Cardiac septum (tissue), 1 donor: ENCODE data around the gene KCNT2. TPM values are rescaled to one million over a fixed set of nuclear protein-coding genes. Genes with fewer than 3 reads are reported as not detected.

Experiments used
- DNase-seq: peaks from one replicate; pipeline ENCODE4 v3.0.0-alpha.2; 2020; ENCODE audit warnings: low spot score
- intact Hi-C: fragments of 100-400 bp; cut with DNase I; formaldehyde crosslinking; loops from one replicate; pipeline ENCODE4 v1.14.0; 2022
- total RNA-seq: library from RNA; stranded (reverse); fragmentation: NEBNext Ultra II Directional; extraction: Animal tissue kit (Norgen Biotek cat#: 25700); gene quantifications from one replicate; pipeline ENCODE4 v1.2.1, GENCODE V29; 2021
- donor health status: DM: no; HTN: no; CAD: no.

The KCNT2 gene
- total RNA-seq, 1 donor from 2014 or later = 2.1 TPM

DNA sequence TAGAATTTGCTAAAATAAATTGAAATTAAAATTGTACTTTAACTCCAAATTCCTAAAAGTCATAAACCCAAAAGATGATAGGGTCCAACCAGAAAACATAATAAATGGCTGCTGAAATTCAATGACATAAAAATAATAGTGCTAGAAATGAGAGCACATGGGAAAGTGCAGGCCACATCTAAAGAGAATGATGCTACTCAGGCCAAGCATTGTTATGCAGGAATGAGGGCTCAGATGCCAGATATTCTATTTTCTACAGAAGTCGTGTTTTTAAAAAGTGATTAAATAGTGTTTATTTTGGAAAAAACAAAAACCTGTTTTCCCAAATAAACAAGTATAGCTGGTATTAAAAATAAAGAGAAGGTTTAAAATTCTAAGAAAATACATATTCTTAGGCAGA, 234.4 kb downstream of the KCNT2 start:
- DNase-seq = no peak
- intact Hi-C loops = no loop called here

GRCh38 chr1:196372896-196373536, 235.2 kb downstream of the KCNT2 start:
- DNase-seq = no peak
- intact Hi-C loops = no loop called here

DNA sequence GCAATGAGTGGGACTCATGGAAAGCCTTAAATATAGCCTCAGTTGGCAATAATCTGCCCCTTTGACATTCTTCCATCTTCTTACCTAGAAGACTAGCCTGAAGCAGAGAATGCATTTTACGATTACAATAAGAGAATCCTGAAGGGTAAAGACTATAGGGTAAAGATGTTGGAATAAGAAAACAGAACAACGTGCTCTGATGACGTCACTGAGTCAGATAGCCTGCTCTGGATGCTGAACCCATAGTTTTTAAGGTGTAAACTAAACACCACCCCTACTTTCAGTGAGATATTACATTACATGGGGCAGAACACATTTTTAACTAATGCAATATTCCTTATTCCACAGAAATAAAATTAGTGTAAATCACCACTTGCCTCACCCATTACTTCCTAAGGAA, 240.4 kb downstream of the KCNT2 start:
- no peak for DNase-seq
- intact Hi-C loops = no loop called here

- no peak for DNase-seq
- intact Hi-C loops = no loop called here
These were observed 241.3 kb downstream of the KCNT2 start for GRCh38 chr1:196366817-196367495.

DNA sequence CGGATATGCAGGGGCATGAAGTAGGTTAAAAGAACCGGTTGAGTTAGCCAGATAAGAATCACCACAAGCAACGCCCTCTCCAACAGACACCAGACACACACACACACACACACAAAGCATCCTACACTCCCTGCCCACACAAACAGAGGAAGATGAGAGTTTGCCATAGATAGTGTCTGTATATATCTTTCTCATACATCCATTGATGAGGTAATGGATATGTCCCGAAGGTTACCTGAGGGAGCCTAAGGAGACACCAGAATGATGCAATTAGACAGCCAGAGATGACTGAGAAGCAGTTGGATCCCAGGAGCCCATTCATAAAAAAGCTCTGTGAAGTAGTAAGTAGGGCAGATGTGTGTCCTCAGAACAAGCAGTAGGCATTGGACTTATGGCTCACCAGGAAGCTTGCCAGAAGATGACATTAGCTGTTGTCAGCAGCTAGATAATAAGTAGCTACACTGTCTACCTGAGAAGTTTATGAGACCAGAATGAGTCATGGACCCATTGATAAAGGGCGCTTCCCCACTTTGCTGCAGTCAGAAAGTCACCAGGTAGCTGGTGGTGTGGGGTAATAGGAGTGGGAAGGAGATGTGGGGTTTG, 247.0 kb downstream of the KCNT2 start:
- DNase-seq = no peak
- intact Hi-C loops = no loop called here

GRCh38 chr1:196357913-196358312, 250.3 kb downstream of the KCNT2 start:
- DNase-seq = no peak
- intact Hi-C loops = loop anchor here (10.0 kb wide), 1 partner anchor 307 kb away; no protein-coding TSS in a partner anchor

DNA sequence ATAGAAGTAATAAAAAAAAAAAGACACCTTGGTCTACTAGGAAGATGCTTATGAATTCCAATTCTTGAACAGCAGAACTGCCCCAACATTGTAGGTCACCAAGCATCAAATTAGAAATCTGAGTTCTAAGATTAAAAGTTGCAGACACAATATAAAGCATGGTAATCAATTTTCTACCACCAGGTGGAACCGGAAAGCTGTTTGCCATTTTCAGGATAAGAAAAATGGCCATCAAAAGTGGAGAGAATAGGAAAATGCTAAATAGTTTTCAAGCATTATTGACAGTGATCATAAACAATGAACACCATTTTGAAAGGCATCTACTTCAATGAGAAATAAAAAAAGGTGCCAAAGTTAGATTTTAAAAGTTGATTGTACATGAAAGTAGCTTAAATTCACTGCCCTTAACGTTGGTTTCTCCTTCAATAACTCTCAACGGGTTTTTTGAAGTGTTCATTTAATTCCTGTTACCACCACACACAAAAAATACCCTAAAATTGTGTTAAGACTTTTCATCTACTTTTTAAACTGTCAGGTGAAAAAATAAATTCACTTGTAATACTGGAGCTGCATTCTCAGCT, 252.9 kb downstream of the KCNT2 start:
- intact Hi-C loops = loop anchor here (10.0 kb wide), 1 partner anchor 310 kb away; no protein-coding TSS in a partner anchor
- DNase-seq = no peak

- DNase-seq = no peak
- intact Hi-C loops = no loop called here
These were observed 263.8 kb downstream of the KCNT2 start for GRCh38 chr1:196344453-196344852.

GRCh38 chr1:196324345-196324744, 283.9 kb downstream of the KCNT2 start:
- intact Hi-C loops = no loop called here
- DNase-seq = no peak

- DNase-seq = no peak
- intact Hi-C loops = no loop called here
These were observed 284.4 kb downstream of the KCNT2 start for GRCh38 chr1:196323869-196324268.

DNA sequence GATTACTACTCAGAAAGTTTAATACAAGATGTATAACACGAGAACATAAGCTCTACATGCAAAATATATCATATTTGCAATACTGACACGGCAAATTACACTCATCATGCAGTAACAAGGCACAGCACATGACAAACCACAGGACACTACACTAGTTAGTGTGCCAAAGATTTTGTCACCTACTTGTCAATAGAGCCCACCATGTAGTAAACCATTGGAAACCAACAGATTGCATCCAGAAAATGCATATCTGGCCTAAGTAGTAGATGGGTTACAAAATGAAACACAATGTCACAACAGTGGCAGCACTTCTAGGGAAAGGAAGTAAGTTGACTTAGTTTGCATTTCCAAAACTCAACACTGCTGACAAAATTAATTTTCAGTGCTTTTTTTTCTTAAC, 288.9 kb downstream of the KCNT2 start:
- intact Hi-C loops = loop anchor here (10.0 kb wide), 1 partner anchor 346 kb away; no protein-coding TSS in a partner anchor
- no peak for DNase-seq

DNA sequence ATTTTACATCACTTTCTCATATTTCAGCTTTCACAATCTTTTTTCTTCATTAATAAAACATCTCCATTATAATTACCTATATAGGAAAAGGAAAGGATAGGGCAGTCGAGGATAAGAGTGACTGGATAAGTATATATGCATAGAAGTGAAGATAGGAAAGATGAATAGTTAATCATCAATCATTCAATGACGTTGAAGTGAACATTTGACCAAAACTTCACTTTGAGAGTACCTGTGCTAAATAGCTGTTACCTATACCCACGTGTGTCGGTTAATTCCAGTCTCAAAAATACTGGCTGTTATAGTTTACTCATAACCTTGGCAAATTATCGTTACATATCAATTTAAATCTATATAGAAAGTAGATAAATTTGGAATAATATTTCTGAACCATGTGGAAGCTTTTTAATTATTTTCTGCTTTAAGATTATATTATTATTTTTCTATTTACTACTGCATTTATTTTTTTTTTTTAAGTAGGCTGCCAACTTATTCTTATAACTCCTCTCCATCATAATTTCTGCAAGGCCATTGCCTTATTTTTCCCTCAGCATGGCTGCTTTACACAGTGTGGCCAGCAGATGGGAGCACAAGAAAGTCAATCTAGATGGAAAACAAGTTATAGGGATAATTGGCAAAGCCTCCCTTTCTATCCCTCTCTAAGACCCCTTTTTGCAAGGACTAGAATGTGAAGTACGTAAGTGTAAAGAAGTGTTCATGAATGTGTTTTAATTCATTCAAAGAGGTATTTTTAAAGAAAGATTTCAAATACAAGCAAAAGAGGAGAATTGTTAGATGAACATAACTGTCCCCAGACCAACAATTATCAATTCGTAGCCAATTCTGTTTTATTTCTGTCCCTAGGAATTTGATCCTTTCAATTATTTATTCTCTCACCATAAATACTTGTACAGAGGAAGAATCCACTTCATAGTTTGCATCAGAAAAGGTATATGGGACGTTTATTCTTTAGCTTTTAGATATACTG, 290.4 kb downstream of the KCNT2 start:
- no peak for DNase-seq
- intact Hi-C loops = loop anchor here (10.0 kb wide), 1 partner anchor 347 kb away; no protein-coding TSS in a partner anchor

DNA sequence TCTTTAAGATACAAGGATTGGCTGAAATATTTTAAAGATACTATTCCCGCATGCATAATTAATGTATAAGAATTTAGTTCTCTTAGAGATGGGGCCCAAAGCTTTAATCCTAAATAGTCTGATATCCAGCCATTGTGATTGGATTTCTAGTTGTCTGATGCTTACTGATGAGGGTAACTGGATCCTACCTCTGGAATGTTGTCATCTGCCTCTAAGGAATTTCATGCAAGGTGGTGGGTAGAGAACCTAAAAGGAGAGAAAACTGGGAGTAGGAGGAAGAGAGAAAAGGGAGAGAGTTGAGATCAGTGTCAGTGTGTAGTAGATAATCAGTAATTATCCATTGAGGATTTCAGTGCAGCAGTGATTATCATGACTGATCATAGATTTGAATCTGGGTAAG, 295.5 kb downstream of the KCNT2 start:
- no peak for DNase-seq
- intact Hi-C loops = loop anchor here (5.0 to 10.0 kb wide), 2 partner anchors 165 to 352 kb away; no protein-coding TSS in a partner anchor

- intact Hi-C loops = no loop called here
- no peak for DNase-seq
These were observed 298.9 kb downstream of the KCNT2 start for GRCh38 chr1:196309386-196309785.

DNA sequence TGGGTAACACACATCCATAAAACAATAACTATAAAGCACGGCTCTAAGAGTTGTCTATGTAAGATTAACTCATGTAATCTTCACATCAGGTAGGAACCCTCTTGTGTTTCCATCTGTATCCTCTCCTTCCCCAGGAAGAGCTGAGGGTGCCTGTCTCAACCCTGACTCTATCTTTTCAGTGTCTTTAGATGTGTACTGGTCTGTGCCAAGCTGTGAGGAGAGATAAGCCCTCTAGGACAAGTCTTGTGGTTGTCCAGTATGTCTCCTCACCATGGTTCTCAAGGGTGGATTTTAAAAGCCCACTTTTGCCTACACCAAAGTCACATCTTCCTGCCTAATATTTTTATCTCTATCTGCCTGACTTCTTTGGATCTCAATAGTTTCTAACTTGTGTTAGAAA, 300.1 kb downstream of the KCNT2 start:
- intact Hi-C loops = no loop called here
- DNase-seq = no peak

DNA sequence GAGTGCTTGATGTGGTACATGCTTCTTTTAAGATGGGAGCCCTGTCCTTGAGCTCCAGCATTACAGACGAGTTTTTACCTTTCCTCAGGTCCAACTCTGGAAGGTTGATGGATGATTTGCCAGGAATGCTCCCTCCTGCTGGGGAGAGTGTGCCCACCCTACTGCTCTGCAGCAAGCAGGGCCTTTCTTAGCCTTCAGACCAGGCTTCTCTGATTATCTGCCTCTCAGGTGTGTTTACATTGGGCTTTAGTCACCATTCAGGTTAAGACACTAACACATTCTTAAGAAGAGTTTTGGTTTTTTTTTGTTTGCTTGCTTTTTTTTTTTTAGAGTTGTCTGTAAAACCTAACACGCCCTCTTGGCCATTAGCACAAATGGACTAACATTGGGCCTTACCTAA, 301.8 kb downstream of the KCNT2 start:
- intact Hi-C loops = no loop called here

DNA sequence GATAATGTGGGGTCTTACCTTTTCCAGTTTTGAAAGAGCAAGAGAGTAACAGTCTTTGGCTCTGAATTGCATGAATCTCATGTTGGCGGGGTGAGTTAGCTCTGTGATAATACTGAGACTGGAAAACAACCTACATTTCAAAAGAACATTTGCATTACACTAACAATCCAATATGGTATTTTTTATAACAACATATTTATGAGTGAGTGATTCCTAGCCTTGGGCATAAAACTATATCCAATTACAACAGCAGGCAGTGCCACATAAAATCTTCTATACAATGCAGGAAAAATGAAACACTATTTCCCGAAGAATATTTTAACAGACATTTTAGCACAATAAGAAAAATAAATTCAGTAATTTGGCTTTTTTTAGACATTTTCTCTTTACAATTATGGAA, 303.0 kb downstream of the KCNT2 start:
- no peak for DNase-seq
- intact Hi-C loops = no loop called here

More for the DNA sequence above, 301.8 kb downstream of the KCNT2 start:
- DNase-seq = no peak

DNA sequence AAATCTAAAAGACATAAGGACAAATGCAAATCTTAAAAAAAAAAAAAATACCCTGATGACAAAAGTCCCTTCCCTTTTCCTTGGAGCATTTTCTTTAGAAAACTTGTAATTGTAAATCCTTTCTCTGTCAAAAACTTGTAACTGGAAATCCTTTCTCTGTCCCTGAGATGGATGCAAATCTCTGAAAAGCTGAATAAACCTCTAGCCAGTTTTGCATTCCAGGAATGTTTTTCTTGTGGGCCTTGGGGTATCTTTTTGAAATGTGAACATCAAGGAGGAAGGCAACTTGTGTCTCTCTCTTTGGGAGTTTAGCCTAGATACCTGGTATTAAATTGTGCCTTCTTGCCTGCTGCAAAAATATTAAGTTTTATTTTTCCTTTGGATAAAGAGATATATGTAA, 305.3 kb downstream of the KCNT2 start:
- intact Hi-C loops = no loop called here
- no peak for DNase-seq

DNA sequence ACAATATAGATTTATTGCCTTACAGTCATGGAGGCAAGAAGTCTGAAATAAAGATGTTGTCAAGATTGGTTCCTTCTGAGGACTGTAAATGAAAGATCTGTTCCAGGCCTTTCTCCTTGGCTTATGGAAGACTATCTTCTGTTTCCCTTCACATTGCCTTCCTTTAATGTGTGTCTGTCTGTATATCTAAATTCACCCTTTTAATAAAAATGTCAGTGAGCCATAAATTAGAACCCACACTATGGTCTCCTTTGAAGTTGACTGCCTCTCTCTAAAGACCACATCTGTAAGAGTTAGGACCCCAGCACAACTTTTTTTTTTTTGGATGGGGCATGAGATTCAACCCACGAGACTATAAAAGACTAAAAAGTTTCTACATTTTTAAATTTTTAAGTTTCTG, 305.8 kb downstream of the KCNT2 start:
- intact Hi-C loops = no loop called here

More for the DNA sequence above, 305.8 kb downstream of the KCNT2 start:
- DNase-seq = no peak
